Stimulated activated CD4-positive, alpha-beta T cell treated with anti-CD3 and anti-CD28 coated beads, Interleukin-1b, Interleukin-23, amount 100 ng/mL, for 48 hours (primary cell): Measurements from ENCODE around the gene MTX3.

Source experiments
- DNase-seq: peaks from one replicate; pipeline ENCODE4 v3.0.0-alpha.2; 2020

Gene MTX3

DNA sequence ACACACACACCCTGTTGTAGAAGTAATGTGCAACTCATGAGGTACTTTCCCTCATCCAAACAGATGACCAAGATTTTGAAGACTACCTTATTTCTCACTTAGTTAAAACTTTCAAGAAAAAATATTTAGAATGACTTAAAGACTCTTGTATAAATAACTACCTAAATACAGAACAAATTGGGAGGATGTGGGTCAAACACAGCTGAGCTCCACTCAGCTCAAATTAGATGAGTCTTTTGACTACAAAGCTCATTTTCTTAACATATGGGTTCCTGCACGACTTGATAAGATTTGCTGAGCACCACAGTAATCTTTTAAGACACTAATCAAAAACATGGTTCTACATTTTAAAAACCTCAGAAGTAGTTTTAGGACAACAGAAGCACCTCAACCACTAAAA lies 8.9 kb downstream of the MTX3 start:
- no peak for DNase-seq

DNA sequence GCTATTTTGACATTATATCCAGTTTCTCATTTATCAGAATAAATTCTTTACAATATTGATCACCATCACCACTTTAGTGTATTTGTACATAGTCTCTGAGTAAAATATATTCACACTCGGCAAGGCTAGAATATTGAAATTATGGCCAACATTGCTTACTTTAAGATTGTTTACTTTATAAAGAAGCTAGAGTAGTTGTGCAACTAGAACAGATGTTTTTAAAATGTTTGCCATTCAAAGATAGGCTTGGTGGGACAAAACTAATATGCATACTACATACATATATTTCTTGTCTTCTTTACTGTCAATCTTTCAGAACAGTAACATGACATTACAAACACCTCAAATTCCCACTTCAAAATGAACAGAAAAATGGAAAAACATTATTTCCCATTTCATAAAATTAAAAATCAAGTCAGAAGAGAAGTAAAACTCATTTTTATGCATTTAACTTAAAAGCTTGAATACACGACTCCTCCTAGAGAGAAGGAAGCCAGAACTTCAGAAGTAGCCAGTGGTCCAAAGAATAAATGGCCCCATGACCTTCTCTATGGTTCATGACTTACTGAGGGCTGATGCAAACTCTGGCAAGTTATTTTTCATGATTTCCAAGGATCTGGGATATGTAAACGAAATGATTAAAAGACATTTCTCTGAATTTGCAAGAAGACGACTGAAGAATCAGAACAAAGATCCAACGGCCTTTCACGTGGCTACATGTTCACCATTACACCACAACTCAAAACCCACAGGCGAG lies 14.1 kb downstream of the MTX3 start:
- DNase-seq, result no peak

DNA sequence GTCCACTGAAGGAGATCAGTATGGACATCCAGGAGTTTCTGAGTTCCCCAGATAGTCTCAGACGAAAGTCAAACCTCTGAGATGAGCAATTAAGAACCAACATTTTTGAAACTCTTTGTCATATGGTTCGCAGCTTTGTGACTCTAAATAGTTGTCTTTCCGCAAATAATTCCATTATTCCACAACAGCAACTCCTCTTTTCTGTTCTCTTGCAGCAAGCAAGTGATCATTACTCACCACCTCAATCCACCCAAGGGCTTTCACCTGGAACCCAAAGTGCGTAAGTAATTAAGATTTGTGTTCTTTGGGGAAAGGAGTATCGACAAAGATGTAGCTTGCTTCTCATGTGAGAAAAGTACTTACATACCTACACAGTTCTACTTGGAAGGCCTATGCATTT lies 15.6 kb downstream of the MTX3 start:
- DNase-seq, result no peak

GRCh38 chr5:79974886-79975285 lies 16.2 kb downstream of the MTX3 start:
- DNase-seq, result no peak

- no peak for DNase-seq
Measured at GRCh38 chr5:79973996-79974395, 17.1 kb downstream of the MTX3 start.

DNA sequence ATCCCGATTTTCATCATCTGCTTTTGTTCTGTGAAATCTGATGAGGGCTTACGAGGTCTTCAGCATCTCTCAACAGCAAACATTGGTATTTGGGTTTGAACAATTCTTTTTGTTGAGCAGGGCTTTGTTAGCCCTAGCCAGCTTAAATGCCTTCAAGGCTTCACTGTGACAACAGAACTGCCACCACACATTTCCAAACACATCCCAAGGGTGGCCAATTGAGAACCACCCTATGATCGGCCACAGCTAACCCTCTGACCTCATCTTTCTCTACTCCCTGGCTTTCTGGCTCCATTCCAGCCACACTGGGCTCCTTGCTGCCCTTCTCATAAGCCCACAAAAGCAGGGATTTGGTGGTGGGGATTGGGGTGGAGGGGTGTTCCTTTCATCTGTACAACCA lies 17.6 kb downstream of the MTX3 start:
- no peak for DNase-seq

GRCh38 chr5:79971156-79971555 lies 19.9 kb downstream of the MTX3 start:
- no peak for DNase-seq

- DNase-seq, result no peak
Measured at GRCh38 chr5:79966448-79966847, 24.6 kb downstream of the MTX3 start.

DNA sequence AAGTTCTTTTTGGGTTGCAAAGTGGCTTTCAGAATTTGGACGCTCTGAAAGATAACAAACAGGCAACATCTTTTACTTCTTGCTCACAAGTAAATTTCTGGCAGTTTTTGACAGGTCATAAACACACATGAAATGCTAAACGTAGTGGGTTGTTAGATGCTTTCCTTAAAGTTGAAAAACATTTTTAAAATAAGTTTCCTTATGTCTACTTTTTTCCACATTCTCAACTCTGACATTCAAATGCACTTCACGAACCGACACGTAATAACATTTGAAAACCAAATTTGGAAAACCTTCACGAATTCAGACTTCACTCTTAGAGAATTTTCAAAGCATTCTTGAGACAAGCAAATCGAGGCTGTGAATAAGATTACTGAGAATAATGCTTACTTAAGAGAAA lies 26.9 kb downstream of the MTX3 start:
- DNase-seq, result no peak

- no peak for DNase-seq
Measured at GRCh38 chr5:79963261-79964061, 27.6 kb downstream of the MTX3 start.

GRCh38 chr5:79962575-79963222 lies 28.4 kb downstream of the MTX3 start:
- DNase-seq, result peak; percentile 78

DNA sequence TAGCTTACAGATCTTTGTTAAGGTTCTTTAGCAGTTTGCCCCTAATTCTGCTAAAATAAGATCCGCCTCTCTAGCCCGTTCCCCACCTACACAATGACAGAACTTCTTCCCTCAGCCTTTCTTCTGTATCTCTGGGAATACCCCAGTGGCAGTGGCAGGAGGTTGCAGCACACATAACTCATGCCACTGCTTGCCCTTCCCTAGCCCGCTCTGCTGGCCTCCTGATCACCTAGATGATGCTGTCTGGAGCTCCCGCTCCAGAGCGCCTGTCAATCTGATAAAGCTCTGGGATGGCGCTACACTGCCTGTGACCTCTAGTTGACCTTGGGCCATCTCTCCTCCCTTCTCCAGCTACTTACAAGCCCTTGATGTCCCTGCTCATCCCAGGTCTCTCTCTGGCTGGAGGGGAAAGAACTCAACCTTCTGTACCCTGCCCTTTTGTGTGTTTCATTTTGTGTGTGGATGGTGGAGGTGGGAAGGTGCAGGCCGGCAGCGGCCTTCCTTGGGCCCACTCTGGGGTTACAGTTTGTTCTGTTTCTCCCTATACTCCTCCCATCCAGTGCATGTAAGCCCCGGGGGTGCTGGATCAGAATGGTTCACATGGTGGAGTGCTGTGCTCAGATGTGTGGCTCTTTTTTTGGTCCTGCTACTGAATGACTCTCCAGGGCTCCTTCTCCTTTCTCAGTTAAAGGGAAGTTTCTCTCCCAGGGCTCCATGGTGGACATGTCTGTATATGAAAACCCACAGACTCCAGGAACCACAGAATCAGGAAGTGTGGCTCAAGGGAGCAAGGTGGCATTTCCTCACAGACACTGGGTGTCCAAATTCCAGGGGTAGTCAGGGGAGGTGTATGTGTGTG lies 29.1 kb downstream of the MTX3 start:
- no peak for DNase-seq

GRCh38 chr5:79959407-79959806 lies 31.7 kb downstream of the MTX3 start:
- DNase-seq, result no peak

DNA sequence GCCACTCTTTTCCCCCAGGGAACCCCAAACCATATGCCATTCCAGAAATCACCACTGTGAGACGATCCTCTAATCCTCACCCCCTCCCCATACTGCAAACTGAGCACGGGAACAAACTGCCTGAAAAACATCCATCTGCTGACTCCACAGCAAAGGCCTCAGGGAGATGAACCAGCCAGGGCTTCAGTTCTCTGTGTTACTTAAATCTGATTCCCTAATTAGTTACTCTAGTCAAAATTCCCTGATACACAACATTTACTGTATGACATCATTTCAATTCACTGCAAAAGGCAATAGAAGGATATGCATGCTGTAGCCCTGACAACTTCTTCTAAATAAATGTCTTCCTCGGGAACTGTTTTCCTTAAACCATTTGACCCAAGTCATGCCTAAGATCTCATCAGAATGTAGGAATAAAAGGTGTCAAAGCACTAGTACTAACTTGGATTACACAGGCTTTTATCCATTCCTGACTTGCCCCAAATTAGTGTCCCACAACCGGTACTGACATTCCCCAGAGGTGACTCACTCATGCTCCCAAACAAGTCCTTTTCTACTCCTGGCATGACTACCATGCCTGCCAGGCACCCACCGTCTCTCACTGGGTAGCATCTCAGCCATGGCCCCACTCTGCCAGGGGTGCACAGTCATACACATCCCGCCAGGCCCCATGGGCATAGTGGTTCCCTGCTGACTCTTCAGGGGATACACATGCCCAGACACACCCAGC lies 35.0 kb downstream of the MTX3 start:
- no peak for DNase-seq

DNA sequence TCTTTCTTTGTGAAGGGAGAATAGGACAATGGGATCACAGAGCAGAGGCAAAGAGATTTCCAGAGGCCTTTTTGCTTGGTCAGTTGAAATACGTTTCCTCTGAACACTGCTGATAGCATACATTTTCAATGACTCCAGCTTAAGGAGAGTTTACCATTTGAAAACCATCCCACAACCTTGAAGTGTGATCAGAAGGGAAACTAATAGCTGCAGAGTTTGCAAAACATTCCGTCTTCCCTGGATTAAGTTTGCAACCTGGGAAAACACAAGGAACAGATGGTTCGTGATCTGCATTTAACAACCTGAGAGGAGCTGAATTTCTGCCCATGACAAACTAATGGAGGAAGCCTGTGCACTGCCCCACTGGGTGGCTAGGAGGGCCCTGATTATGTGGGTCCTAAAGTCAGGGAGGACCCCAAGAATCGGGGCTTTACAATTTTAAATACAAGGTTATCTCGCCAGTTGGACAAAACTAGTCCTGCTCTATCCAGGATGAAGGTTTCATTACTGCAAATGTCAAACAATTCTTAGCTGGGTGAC lies 35.6 kb downstream of the MTX3 start:
- no peak for DNase-seq

DNA sequence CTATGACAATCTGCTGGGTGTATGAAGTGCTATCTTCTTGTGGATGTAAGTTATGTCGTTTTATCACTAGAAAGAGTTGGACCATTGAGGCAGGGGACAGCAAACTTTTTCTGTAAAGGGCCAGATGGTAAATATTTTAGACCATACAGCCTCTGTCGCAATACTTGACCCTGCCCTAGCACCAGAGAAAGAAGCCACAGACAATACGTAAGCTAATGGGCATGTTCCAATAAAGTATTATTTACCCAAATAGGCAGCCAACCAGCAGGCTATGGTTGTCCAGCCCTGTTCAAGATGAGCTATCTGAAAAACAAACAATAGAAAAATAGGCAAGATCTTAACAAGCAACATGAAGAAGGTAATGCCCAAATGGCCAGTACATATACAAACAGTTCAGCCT lies 36.4 kb downstream of the MTX3 start:
- DNase-seq, result no peak

DNA sequence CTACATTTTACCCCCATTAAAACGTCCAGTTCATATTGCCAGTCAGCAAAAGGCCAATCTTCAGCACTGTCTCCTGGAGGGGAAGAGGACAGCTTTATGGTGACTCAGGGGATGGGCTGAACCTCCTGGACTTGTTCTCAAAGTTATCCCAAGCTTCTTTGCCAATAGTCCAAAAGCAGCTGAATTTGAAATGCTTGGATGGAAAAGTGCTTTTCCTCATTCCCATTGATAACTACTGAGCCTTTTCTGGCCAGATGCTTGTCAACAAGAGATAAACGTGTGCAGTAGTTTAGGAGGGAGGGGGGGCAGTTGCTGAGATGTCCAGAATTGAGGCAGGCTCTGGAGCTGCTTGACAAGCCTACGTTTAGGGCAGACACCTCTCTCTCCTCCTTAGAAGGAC lies 43.5 kb downstream of the MTX3 start:
- no peak for DNase-seq

DNA sequence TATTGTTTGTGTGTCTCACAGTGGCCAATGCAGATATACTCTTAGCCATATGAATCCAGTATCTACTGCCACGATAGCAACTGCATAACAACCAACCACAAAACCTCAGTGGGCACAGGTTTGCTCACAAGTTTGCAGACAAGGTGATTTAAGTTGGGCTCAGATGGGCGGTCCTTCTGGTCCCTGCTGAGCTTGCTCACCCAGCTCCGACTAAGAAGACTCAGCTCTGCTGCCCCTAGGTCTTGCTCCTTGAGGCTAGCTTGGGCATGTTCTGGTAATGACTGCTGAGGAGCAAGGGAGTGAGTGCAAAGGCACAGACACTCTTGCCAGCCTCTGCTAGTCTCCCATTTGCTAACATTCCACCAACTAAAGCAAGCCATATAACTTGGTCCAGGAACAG lies 52.6 kb downstream of the MTX3 start:
- peak; percentile 7 for DNase-seq

- no peak for DNase-seq
Measured at GRCh38 chr5:79936646-79937216, 54.3 kb downstream of the MTX3 start.

DNA sequence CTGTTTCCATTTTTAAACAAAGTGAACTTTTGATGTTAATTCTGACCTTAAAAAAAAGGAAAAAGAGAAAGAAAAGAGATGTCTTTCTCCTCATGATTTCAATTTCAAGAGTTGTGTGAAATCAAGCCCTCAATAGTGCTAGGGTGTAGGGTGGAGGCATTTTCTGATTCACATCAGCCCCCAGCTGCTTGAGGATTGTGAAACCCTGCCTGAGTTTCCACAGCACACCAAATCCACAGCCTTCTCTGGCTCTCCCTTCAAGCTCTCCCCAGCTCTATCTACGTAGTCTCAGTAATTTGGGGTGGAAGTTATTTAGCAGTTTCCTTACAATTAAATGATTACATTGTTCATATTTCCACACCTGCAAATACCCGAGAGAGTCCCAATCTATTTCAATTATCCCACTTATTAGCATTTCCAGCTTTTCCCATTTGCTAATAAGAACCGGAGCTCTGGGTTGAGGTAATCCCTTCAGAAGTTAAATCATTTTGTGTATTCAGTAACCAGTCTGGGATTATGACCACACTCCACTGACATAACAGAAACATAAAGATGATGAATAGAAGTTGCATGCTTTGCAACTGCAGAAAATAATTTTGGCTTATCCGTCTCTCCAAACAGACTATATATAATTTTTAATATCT lies 54.9 kb downstream of the MTX3 start:
- no peak for DNase-seq

GRCh38 chr5:79934681-79935080 lies 56.4 kb downstream of the MTX3 start:
- DNase-seq, result no peak
